Ovary (tissue), 3 donors: ENCODE measurements around the gene PHLDB2.

ENCODE experiments used
- CTCF ChIP-seq, 3 donors: fragments of 450-650 bp in 2 of 3; fragments of 200-600 bp in 1 of 3; IDR thresholded peaks; one replicate each; pipeline versions ENCODE4 v1.5.1 to v1.8.0; 2016 to 2022; ENCODE audit warnings: antibody characterized with exemption in 3 of 3, mild to moderate bottlenecking in 1 of 3
- EP300 ChIP-seq: sonication (generic); formaldehyde crosslinking; IDR thresholded peaks from one replicate; pipeline ENCODE4 v1.6.1; 2017; ENCODE audit warnings: antibody characterized with exemption
- POLR2A ChIP-seq: fragments of 450-650 bp; IDR thresholded peaks from one replicate; pipeline ENCODE4 v1.6.1; 2017; ENCODE audit warnings: antibody characterized with exemption, mild to moderate bottlenecking, moderate library complexity
- donor health status: DM: no; HTN: no; CAD: no.

- no peak for TF ChIP-seq CTCF (IDR thresholded peaks at IDR 0.05)
- no peak for TF ChIP-seq POLR2A
- TF ChIP-seq EP300: no peak
Observed at GRCh38 chr3:111963424-111963823, 104.4 kb downstream of the PHLDB2 start.
